AG09309 (cell line): ENCODE measurements around the gene DNAH7.

Experiments used
- DNase-seq: peaks from one replicate; pipeline ENCODE4 v3.0.0-alpha.2; 2010; ENCODE audit warnings: low read depth
- H3K4me3 ChIP-seq: 2 replicates; pipeline ENCODE4 v1.5.1; 2011; ENCODE audit warnings: mild to moderate bottlenecking, low read depth, low read length, moderate library complexity; ENCODE audit not compliant: control insufficient read depth
- CTCF ChIP-seq: IDR thresholded peaks from 2 replicates; pipeline ENCODE4 v1.5.1; 2011; ENCODE audit warnings: mild to moderate bottlenecking, low read depth, low read length, inconsistent platforms; ENCODE audit not compliant: insufficient read depth, control insufficient read depth; ENCODE audit errors: missing control alignments

The DNAH7 gene

DNA sequence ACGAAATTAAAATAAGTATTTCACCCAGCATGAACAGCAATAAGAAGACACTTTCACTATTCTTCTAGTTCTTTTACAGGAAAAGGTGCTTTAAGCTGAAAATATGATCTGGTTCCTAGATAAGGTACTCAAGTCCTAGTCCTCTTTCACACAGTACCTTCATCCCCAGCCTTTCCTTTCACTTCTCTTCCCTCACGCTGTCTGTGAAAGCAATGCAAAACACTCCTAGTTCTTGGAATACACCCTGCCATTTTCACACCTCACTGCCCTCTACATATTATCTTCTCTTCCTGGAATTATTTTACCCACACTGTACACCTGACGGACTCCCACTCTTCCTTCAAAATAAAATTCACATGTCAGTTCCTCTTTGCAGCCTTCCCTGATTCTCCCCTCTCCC lies 82.9 kb downstream of the DNAH7 start:
- DNase-seq = no peak
- TF ChIP-seq CTCF = no peak

GRCh38 chr2:195984923-195985726 lies 83.5 kb downstream of the DNAH7 start:
- no peak for DNase-seq
- H3K4me3 ChIP-seq = no peak overlapping the region
- no peak for TF ChIP-seq CTCF

More for the DNA sequence above, 82.9 kb downstream of the DNAH7 start:
- H3K4me3 ChIP-seq = no peak overlapping the region

- DNase-seq = no peak
- TF ChIP-seq CTCF = no peak
- no peak overlapping the region for H3K4me3 ChIP-seq
These were observed 101.3 kb downstream of the DNAH7 start for GRCh38 chr2:195967336-195967735.

DNA sequence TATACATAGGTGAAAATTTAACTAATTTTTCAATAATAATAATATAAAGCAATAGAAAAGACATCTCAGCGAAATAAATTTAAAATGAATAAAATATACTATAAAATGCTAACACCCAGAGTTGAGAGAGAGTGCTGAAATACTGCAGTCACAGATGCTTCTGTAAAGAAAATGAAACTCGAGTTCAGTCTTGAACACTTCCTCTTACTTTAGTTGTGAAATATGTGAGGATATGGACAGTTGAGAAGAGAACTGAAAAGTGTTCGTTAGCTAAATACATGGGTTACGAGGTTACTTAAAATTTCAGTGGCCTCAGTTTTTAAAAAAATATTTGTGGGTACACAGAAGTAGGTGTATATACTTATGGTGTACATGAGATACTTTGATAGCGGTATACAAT lies 106.8 kb downstream of the DNAH7 start:
- DNase-seq = no peak
- no peak overlapping the region for H3K4me3 ChIP-seq
- TF ChIP-seq CTCF = no peak

DNA sequence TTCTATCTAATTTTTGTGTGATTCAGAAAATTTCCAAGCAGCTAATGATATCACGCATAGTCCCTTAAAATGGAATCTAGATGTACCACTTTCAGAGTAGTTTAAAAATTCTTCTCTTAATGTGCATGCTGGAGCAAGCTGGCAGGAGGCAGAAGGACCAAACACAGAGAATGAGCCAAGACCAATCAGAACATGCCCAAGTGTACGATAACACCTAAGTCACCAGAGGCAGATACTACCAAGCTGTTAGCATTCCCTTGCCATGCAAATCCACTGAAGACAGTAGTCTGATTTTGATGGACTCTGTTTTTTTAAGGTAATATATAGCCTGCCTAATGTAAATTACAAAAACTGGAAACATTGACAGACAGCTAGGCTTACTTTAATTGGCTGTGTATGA lies 109.3 kb downstream of the DNAH7 start:
- TF ChIP-seq CTCF = no peak
- no peak for DNase-seq
- H3K4me3 ChIP-seq = no peak overlapping the region

GRCh38 chr2:195956725-195957124 lies 111.9 kb downstream of the DNAH7 start:
- no peak for DNase-seq
- no peak for TF ChIP-seq CTCF
- H3K4me3 ChIP-seq = no peak overlapping the region

DNA sequence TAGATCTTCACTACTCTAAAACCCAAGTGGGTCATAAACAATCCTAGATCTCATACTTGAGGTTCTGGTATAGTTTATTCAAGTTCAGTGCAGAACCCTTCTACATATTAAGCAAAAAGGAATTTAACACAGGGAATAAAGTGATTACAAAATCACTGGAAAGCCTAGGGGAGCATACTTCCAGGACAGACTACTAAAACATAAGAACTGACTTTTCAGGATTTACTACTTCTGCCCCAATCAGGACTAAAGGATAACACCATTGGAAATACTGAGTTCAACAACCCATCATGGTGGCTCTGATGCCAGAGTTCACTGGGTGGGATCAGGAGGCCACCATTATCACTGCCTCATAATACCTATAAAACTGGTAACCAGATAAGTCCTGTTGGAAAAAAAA lies 123.6 kb downstream of the DNAH7 start:
- no peak for DNase-seq
- H3K4me3 ChIP-seq = no peak overlapping the region
- TF ChIP-seq CTCF = no peak
